ENCODE measurements around the gene CSDE1.

The CSDE1 gene

DNA sequence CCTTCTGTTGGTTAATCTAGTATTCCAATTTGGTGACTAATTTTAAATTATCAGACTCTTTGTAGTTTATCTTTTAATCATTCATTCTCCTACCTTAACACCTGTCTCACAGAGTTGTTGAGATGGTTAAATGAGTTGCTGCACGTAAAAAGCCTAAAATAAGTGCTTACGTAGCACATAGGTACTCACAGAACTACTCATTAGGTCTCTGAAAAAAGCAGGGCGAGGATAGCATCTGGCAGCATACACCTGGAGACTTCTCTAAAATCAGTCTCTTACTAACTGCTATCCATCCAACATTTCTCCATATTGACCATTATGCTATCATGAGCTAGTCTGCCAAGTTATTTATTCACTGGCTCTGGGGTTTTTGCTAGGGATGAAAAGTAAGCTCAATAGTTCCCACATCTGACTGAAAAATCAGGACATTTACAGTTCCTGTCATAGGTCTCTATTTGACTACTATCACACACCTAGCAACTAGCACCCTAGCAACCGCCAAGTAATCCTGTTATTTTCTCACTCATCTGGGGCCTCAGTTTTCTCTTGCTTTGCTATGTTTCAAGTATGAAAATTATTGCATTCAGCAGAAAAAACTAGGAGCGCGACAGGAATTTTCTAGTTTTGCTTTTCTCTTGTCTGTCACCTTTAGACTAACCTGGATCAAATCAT lies 11.2 kb downstream of the CSDE1 start:
- DNase-seq, result no peak

DNA sequence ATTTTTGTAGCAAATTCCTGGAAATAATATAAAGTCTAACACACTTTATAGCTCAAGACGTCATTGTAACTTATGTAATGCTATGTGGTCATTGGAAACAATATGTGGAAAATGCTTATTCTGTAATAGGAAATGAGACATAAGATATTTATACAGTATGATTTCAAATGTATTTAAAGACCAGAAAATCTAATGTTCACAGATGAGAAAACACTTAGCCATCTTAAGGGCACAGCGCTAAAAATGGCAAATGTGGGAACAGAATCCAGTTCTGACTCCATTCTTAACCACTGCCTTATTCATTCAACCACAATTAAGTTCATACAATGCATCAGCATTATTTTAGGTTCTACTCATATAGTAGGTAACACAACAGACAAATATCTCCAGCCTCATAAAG lies 12.5 kb downstream of the CSDE1 start:
- DNase-seq, result no peak

DNA sequence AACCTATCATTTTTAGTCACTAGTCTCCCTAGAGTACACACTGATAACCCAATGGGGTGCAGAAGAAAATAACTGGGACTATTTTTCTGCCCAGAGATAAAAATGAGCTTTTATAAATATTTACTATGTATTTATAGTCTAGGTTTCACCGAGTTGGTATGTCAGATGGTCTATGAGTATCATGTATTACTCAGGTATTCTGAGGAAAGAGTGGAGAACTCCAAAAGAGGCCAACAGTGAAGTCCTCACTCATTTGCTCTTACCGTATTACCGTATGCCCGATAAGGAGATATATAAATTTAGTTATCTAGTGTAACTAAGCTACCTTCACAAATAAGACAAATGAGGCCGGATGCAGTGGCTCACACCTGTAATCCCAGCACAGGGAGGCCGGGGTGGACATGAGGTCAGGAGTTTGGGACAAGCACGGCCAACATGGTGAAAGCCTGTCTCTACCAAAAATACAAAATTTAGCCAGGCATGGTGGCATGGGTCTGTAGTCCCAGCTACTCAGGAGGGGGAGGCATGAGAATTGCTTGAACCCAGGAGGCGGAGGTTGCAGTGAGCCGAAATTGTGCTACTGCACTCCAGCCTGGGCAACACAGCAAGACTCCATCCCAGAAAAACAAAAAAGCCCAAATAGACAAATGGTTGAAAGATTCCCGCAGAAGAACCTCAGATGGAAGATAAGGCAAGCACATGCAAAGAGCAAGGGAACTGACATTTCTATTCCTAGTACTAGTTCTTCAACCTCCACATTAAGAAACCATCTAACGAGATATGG lies 15.6 kb downstream of the CSDE1 start:
- no peak for DNase-seq

DNA sequence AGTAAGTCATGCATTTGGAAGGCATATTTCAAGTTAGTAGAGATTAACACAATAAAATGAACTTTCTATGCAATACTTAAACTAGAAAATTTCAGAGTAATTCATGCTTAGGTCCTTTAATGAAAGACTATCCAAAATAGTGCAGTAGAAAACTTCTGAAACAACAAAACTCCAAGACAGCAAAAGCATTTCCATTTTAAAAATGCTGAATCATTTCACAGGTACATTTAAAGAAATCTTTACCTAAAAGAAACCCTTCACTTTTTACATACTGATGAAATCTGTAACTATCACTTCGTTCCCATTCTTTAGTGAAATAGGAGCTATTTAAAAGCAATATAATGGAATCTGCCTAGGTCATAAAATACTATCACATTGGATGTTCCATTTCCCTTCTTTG lies 17.5 kb downstream of the CSDE1 start:
- no peak for DNase-seq

DNA sequence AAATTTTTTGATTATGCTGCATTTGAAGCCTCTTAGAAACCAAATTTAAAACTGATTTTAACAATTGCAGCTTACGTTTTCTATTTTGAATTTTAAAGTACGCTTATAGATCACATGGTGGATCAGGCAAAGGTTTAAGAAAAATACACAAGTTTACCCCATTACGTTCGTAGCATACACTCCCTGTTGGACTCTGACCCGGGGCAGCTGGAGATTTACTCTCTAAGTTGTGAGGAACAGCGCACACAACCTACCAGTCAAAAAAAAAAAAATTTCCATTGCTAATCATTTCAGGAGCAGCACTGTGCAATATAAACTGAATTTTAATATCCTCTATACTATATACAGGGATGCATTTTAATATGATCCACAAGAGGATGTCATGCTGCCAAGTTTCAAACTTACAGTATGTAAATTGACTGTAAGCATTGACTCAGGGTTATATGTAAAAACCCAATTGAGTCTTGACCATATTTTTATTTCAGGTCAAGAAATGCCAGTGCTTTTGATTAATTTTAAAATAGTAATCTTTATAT lies 20.4 kb downstream of the CSDE1 start:
- DNase-seq, result no peak

DNA sequence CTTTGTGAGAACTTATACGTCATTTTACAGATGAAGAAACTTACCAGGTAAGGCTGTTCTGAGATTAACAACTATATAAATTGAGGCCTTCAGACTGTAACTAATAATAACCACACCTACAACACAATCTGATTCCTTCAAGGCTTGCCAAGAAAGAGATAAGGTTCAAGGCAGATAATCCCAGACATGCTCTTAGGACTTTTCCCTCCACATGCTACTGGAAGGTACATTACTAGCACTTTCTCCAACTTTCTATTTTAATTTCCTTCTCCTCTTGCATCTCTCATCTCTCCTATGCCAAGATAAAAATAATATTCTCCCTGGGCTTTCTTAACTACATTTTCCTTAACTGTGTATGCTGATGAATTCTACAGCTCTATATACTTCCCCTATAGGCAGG lies 22.3 kb downstream of the CSDE1 start:
- DNase-seq, result no peak

DNA sequence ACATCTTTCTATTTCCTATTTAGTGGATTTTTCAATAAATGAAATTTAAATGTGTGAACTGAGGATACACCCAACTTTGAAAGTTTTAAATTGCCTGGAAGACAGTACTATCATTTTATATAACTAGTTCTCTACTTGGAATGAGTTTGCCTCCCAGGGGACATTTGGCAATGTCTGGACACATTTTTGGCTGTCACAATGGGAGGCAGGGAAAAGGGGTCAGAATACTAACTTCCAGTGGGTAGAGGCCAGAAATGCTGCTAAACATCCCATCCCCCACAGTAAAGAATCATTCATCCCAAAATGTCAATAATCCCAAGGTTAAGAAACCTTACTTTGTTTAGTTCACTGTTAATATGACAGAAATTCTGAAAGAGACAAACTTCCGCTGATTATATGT lies 28.0 kb downstream of the CSDE1 start:
- no peak for DNase-seq

DNA sequence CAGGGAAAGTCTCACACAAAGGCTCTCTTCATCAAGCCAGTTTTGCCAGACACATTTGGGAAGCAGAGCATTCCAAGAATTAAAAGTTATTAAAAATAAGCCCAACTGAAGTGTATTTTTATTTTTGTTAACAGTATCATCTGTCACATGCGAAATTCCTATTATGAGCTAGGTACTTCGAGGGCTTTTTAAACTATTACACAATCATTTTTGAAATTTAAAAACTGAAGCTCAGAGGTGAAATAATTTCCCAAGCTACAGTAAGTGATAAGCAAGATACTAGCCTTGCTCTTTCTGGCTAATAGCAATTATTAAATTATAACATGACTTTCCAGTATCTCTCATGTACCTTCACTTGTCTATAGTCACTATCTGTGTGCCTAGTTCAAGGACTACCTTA lies 29.2 kb downstream of the CSDE1 start:
- DNase-seq, result no peak

DNA sequence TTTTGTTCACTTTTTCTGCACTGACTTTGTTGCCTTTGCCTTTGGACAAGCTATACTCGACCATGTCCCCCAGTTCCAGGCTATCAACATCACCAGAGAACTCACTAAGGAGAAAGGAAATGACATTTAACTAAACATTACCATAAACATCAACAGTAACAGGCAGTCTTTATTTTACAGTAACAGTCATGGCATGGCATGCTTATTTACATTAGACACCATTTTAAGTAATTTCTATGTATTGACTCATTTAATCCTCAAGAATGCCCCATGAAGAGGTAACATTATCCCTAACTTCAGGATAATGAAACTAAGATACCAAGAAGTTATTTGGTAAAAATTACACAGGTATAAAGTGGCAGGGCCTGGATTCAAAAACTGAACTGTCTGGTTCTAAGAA lies 32.6 kb downstream of the CSDE1 start:
- DNase-seq, result no peak

DNA sequence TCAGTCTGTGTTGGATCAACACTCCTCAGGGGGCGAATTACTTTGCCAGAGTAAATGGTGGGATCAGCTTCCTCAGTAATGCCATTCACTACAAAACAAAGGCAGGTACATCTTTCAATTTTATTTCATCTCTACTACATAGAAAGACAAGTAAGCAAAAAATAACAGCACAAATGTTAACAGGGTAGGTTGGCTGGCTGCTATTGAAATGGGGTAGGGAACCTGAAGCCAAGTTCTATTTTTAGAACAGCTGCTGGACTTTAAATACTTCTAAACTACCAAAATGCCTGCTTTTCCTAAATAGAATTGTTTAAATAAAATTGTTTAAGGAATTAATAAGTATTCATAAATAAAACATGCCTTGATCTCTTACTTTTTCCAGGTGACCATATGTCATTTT lies 33.9 kb downstream of the CSDE1 start:
- DNase-seq, result no peak

DNA sequence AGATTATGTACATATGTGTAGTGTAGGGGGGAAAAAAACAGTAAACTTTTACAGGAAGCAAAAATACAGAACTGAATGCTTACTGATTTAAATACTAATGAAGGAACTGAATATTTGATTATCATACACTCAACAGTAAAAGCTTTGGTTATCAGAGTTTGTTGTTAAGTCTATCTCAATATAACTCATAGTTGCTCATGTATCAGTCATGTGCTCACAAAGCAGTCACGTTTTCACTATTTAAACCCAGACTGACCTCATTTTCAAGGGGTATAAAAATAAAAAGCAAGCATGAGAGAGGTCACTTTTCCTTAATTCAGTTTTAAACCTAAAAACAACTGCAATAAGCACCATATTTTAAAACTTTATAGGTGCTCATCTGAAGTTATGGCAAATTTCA lies 34.3 kb downstream of the CSDE1 start:
- no peak for DNase-seq

DNA sequence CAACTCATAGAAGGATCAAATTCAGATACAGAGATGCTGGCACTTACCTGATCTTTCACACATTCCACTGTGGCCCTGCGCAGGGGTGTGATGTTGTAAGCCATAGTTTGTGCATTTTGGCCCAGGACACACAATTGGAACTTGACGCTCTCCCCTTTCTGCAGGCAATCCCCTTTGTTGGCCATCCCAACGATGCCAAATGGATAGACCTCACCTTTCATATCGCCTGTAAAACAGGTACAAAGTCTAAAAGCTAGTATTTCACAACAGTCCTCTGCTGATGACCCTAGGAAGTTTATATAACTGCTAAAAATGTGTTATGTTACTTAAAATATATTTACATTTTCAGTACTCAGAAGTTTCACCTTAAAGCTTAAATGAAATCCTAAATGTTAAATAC lies 37.3 kb downstream of the CSDE1 start:
- DNase-seq, result no peak

DNA sequence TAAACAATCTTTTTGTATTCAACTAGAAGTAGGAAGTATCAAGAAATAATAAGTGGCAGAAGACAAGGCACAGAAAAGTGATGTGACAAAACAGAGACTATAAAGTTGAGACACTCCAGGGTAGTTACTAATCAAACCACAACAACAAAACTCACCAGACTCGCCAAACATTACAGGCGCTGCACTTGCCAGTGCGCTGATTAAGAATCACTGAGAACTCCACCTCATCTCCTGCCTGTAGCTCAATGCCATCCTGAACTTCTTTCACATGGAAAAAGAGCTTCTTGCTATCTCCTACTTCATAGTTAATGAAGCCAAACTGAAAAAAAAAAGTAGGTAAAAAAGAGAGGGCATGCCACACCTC lies 38.4 kb downstream of the CSDE1 start:
- DNase-seq, result no peak

DNA sequence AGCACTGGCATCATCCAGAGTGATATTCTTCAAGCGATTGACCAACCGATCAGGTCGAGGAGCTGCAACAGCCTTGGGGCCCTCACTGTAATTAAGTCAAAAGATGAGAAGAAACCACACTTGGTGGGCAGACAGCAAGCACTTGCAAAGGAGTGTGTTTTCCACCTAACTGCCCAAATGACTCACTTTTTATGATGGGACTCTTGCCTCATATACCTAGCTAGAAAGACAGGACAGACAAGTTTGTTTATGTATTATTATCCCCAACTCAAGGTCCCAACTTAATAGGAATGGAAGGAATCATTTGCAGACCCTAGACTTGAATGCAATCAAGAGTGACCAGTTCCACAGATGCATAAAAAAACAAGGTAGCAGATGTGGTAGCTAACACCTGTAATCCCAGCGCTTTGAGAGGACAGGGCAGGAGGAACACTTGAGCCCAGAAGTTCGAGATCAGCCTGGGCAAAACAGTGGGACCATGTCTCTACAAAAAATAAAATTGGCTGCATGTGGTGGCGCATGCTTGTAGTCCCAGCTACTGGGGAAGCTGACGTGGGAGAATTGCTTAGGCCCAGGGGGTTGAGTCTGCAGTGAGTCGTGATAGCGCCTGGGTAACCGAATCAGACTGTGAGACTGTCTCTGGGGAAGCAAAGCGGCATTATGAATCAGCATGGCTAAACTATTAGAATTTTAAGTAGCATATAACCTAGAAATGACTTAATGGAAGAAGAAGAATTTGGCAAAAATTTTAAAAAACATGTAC lies 38.9 kb downstream of the CSDE1 start:
- DNase-seq, result no peak

DNA sequence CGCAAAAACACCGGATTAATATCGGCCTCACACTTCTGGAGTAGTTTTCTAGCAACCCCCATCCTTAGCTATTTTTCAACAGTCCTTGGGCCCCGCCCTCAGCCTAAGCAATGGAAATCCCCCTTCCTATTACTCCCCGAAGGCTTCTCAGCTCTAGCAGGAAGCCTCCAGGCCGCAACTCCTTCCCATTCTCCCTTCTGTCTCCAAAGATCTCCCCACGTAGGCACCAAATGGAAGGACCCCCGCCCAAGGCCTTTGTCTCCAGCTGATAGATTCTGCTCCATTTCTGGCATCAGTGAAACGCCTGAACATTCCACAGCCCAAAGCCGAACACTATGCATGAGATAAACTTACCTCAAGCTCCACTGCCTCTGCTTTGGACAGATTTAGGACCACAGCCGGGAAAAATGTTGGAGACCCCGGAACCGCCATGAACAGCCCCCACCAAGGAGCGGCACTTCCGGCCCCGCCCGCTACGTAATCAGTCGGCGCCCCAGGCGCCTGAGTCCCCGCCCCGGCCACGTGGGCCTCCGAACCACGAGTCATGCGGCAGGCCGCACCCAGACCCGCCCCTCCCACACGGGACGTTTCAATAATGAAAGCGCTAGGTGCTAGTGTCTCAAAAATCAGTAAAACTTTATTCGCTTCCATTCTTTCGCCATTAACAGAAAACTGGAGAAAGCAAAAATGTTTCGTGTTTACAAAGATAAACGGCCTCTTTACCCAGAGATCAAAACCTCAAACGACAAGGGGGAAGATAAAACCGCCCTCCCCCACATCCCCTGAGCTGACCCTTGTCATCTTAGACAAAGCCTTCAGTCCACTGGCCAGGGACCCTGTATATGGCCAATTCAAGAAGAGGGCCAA lies 41.2 kb downstream of the CSDE1 start, which contains the start of gene NRAS:
NRAS (minus strand) TSS at position 468 of the 867 bp plus-strand sequence. CDS start 611 bp downstream, outside the sequence.
- peak; percentile 95 for DNase-seq

DNA sequence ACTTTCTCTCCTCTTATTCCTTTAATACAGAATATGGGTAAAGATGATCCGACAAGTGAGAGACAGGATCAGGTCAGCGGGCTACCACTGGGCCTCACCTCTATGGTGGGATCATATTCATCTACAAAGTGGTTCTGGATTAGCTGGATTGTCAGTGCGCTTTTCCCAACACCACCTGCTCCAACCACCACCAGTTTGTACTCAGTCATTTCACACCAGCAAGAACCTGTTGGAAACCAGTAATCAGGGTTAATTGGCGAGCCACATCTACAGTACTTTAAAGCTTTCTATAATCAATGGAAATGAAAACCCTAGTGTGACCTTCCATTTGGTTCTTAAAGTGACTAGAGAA lies 41.9 kb downstream of the CSDE1 start:
- no peak for DNase-seq

DNA sequence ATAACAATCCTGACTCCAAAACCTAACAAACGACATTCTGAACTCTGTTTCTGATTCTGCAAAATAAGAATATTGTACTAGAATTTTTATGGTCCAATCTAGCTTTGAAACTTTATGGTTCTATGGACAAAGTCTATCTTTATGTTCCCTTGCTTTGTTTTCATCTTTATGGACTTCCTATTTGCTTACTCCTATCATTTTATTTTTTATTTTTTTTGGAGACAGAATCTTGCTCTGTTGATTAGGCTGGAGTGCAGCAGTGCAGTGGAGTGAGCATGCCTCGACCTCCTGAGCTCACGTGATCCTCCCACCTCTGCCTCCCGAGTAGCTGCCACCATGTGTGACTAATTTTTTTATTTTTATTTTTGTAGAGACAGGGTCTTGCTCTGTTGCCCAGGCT lies 44.8 kb downstream of the CSDE1 start:
- DNase-seq, result no peak

DNA sequence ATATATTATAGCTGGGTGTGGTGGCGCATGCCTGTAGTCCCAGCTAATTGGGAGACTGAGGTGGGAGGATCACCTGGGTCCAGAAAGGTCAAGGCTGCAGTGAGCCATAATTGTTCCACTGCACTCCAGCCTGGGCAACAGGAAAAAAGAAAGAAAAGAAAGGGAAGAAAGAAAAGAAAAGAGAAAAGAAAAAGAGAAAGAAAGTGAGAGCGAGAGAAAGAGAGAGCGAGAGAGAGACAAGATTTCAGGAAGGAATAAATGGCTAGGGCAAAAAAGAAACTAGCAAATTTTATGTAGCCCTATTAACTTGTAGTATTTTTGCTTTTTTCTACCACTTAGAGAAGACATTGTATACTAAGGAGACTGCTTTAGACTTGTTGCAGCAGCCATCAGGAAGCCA lies 47.4 kb downstream of the CSDE1 start:
- DNase-seq, result no peak

DNA sequence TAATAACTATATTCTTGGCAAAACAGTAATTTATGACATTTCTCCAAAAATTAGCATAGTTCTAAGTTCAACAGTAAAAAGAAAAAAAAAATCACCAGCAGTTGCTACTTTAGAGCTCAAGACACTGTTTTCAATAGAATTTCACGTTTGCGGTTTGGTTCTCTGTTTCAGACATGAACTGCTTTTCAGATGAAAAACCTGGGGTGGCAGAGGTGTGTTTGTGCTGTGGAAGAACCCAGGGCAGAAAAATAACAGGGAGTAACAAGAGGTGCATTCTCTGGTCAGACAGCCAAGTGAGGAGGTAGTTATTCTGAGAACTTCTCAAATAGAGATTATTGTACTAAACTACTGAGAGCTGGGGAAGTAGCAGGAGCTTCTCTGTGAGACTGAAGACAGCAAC lies 50.2 kb downstream of the CSDE1 start:
- DNase-seq, result no peak

DNA sequence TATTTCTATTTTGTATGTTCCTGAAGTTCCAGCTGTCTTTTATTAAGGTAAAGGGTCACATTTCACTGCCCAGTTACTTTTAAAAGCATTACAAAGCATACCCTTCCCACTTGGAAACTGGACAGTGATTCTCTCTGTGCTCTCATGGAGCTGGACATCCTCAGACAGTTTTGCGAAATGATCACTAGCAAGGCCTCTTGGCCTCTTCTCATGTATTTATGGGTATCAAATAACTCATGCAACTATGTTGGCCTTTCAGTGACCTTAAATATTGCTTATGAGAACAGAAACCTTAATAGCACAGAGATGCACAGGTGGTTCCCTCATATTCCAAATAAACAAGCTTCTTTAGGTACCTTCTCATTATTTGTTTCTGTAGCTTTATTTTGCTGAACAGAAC lies 54.5 kb downstream of the CSDE1 start:
- no peak for DNase-seq

DNA sequence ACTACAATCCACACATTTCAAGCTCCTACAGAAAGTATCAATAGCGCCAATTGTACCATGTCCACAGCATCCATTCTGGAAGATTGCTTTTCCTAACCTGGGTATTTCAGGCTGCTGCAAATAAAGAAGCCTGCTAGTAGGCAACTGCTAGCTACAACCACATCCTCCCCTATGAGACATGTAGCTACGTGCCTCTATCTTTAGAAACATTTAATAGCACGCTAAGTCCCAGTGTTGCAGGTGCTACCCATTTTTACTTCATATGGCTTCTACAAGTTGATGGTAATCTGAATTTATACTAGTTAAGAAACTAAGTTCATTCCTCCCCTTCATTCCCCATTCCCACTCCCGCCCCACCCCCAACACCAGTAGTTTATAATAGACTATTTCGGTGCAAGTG lies 55.0 kb downstream of the CSDE1 start:
- no peak for DNase-seq

DNA sequence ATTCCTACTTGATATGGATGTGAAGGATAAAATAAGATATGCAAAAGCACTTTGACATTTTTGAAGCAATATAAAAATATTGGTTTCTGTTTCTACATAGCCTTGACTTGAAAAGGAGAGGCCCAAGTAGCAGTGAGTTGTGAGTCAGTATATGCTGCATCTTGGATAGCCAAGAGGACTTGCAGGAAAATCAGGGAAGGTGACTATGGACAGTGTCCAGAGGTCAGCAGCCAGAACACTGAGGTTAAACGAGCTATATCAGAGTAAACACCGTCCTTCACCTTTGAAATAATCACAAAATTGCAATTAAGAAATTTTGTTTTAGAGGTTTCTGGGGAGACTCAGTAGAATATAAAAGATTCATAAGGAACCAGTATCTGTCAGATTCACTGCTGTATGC lies 55.9 kb downstream of the CSDE1 start:
- DNase-seq, result no peak

DNA sequence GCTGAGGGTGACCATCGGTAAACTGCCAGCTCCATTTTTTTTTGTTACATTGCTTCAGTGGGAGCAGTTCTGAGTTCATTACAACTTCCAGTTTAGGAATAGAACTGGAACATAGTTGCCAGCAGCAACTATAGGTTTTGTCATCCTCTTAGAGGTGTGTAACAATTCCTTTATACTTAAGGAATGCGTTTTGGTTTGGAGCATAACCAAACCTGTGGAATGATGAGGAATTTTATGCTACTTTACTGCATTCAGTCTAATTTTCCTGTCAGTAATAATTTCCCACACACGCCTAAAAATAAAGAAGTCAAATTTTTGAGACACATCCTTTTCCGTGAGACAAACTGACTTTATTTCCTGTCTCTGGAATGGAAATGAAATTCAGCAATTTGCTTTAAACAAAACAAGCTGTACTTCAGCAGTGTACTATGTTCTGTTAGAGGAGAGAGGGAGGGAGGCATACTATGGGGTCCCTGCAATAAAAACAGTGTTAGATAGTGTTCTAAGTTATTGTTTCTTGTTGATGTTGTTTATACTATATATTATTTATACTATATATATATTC lies 57.7 kb downstream of the CSDE1 start:
- no peak for DNase-seq

All from CD4-positive, alpha-beta T cell treated with Interleukin-21 for 1 hour (primary cell).